ENCODE results near the gene CCNJL.

CCNJL gene

DNA sequence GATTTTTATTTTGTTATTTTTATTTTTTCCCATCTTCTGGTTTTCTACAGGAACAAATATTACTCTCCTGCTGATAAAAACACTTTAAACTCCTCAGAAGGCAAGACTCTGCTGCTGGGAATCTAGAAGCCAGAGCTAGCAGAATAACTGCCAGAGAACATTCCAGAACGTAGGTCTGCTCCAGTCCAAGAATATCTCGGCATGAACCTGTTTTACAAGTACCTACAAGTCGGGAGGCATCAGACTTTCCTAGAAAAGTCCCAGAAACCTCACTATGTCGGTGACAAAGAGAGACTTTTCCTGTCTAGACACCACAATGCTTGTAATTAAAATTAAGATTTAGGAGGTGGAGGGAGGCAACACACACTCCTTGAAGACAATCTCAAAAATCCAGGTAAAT is 41.7 kb downstream of the CCNJL start:
- no peak overlapping the region for H3K4me3 ChIP-seq (ENCODE audit: low read depth, low read length)
- TF ChIP-seq POLR2A (IDR thresholded peaks at IDR 0.05; ENCODE audit: extremely low read depth, insufficient read length), result no peak
- TF ChIP-seq MYC (IDR thresholded peaks at IDR 0.05; ENCODE audit: low read depth, low read length), result no peak
- TF ChIP-seq, protein P1, sequence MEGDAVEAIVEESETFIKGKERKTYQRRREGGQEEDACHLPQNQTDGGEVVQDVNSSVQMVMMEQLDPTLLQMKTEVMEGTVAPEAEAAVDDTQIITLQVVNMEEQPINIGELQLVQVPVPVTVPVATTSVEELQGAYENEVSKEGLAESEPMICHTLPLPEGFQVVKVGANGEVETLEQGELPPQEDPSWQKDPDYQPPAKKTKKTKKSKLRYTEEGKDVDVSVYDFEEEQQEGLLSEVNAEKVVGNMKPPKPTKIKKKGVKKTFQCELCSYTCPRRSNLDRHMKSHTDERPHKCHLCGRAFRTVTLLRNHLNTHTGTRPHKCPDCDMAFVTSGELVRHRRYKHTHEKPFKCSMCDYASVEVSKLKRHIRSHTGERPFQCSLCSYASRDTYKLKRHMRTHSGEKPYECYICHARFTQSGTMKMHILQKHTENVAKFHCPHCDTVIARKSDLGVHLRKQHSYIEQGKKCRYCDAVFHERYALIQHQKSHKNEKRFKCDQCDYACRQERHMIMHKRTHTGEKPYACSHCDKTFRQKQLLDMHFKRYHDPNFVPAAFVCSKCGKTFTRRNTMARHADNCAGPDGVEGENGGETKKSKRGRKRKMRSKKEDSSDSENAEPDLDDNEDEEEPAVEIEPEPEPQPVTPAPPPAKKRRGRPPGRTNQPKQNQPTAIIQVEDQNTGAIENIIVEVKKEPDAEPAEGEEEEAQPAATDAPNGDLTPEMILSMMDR (IDR thresholded peaks at IDR 0.05; ENCODE audit: low read depth, low read length), result no peak
- TF ChIP-seq, protein P2, sequence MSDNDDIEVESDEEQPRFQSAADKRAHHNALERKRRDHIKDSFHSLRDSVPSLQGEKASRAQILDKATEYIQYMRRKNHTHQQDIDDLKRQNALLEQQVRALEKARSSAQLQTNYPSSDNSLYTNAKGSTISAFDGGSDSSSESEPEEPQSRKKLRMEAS (IDR thresholded peaks at IDR 0.05; ENCODE audit: low read depth, low read length), result no peak
- no peak for DNase-seq (ENCODE audit: low read depth)

DNA sequence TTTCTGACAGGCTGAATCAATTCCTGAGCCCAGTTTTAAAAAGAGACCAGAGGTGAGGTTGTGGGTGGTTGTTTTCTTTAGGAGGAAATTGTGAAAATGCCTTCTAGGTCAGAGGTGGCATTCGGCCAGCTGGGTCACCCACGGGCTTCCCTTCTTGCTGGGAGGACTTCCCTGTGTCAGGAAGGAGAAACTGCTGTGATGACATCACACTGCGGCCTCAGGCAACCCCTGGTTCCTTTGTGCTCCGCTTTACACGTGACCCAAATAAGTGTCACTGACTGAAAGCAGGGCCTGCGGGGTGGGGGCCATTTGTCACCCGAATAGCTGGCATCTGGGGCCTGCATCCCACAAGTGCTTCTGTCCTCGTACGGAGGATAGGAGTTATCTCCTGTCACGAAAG is 43.3 kb downstream of the CCNJL start:
- peak; percentile 77 for DNase-seq (ENCODE audit: low read depth)
- TF ChIP-seq, protein P1 (IDR thresholded peaks at IDR 0.05; ENCODE audit: low read depth, low read length), result no peak
- no peak for TF ChIP-seq POLR2A (IDR thresholded peaks at IDR 0.05; ENCODE audit: extremely low read depth, insufficient read length)
- TF ChIP-seq MYC (IDR thresholded peaks at IDR 0.05; ENCODE audit: low read depth, low read length), result peak; percentile 26; the same call in 1 of the 2 replicates
- TF ChIP-seq, protein P2 (IDR thresholded peaks at IDR 0.05; ENCODE audit: low read depth, low read length), result peak; percentile 46; the same call in 1 of the 2 replicates
- no peak overlapping the region for H3K4me3 ChIP-seq (ENCODE audit: low read depth, low read length)

DNA sequence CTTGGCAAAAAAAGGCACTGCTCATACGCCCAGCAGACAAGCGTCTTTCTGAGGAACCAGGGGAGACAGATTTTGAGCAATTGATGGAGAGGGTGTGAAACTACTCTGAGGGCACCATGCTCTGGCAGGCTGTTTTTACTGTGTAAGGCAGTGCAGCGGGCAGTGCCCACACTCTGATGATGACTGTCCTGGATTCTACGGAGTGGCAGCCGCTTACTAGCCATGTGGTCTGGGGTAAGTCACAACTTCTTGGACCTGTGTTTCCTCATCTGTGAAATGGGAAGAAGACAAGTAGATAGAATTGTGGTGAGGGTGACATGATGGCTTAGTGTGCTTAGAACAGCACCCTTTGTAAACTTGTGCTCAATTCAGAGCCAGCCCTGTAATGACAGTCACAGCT is 44.2 kb downstream of the CCNJL start:
- TF ChIP-seq, protein P2 (IDR thresholded peaks at IDR 0.05; ENCODE audit: low read depth, low read length), result no peak
- no peak for TF ChIP-seq POLR2A (IDR thresholded peaks at IDR 0.05; ENCODE audit: extremely low read depth, insufficient read length)
- no peak for TF ChIP-seq MYC (IDR thresholded peaks at IDR 0.05; ENCODE audit: low read depth, low read length)
- TF ChIP-seq, protein P1 (IDR thresholded peaks at IDR 0.05; ENCODE audit: low read depth, low read length), result no peak
- DNase-seq (ENCODE audit: low read depth), result no peak
- no peak overlapping the region for H3K4me3 ChIP-seq (ENCODE audit: low read depth, low read length)

DNA sequence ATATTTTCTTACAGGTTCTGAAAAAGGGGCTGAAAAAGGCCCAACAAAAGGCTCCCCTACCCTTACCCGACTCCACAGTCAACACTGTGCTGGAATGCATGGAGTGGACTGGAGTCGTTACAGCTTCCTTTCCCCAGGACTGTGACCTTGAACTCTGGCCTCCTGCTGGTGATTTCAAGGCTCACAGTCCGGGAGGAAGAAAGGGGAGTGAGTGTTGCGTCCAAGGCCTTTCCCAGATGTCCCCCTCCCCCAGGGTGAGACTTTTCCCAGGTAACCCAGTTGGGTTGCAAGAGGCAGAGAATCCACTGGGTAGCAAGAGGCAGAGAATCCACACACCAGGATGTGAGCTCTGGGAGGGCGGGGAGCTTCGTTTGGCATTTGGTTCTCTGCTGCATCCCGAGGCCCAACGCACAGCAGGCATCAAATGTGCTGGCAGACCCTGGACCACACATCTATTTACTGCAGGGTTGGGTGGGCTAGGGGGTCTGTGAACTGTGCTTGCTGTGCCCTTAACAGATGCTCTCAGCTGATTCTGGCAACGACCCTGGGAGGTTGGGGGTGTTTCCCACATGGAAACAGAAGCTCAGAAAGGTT is 45.5 kb downstream of the CCNJL start:
- no peak for TF ChIP-seq MYC (IDR thresholded peaks at IDR 0.05; ENCODE audit: low read depth, low read length)
- TF ChIP-seq, protein P1 (IDR thresholded peaks at IDR 0.05; ENCODE audit: low read depth, low read length), result no peak
- TF ChIP-seq, protein P2 (IDR thresholded peaks at IDR 0.05; ENCODE audit: low read depth, low read length), result no peak
- no peak for TF ChIP-seq POLR2A (IDR thresholded peaks at IDR 0.05; ENCODE audit: extremely low read depth, insufficient read length)
- H3K4me3 ChIP-seq (ENCODE audit: low read depth, low read length), result no peak overlapping the region
- no peak for DNase-seq (ENCODE audit: low read depth)

DNA sequence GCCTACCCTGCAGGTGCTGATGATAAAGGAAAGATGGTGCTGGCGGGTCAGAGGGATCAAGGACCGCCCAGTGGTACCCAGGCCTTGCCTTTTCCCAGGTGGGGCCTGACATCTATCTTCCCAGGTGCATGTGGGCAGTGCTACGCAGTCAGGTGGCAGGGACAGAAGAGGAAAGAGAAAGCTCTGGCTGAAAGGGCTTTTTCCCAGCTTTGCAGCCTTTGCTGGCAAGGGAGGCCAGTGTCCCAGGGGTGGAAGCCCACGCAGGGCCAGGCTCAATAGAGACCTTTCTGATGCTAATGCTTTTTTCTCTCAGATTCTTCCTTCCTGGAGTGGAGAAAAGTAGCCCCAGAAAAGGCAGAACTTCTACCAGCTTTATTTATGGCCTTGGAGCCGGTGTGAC is 46.3 kb downstream of the CCNJL start:
- no peak overlapping the region for H3K4me3 ChIP-seq (ENCODE audit: low read depth, low read length)
- TF ChIP-seq POLR2A (IDR thresholded peaks at IDR 0.05; ENCODE audit: extremely low read depth, insufficient read length) (no peak), MYC (IDR thresholded peaks at IDR 0.05; ENCODE audit: low read depth, low read length) (no peak)
- TF ChIP-seq, protein P1 (IDR thresholded peaks at IDR 0.05; ENCODE audit: low read depth, low read length), result no peak
- TF ChIP-seq, protein P2 (IDR thresholded peaks at IDR 0.05; ENCODE audit: low read depth, low read length), result no peak

More for the DNA sequence above, 46.3 kb downstream of the CCNJL start:
- no peak for DNase-seq (ENCODE audit: low read depth)

Measured in NB4 (cell line).